Kidney epithelial cell (primary cell): ENCODE measurements around the gene ZNF770. TPM values are rescaled to one million over a fixed set of nuclear protein-coding genes. Genes with fewer than 3 reads are reported as not detected.
A peak's percentile ranks its signal among the peaks of the same experiment; 100 is the strongest.
"Not testable (repeated sequence)": the region's sequence is repeated elsewhere in the genome, so short reads cannot be mapped to it uniquely, and the experiment has no call there.

Experiments used
- DNase-seq: peaks from one replicate; pipeline ENCODE4 v3.0.0-alpha.2; 2010; ENCODE audit warnings: low read depth
- H3K27me3 ChIP-seq: 2 replicates; pipeline ENCODE4 v1.6.0; 2011; ENCODE audit warnings: low read length; ENCODE audit not compliant: control insufficient read depth, insufficient read depth
- H3K36me3 ChIP-seq: 2 replicates; pipeline ENCODE4 v1.5.1; 2011; ENCODE audit warnings: low read length; ENCODE audit not compliant: control insufficient read depth, insufficient read depth
- H3K4me3 ChIP-seq: 2 replicates; pipeline ENCODE4 v1.5.1; 2011; ENCODE audit warnings: low read depth, mild to moderate bottlenecking, control low read depth, low read length
- total RNA-seq: library from RNA; depleted of rRNA; stranded (reverse); fragments of >200 nt; gene quantifications from 2 replicates; pipeline ENCODE4 v1.2.3, GENCODE V29; 2015
- TF ChIP-seq, protein P1 (sequence below): IDR thresholded peaks from 2 replicates; pipeline ENCODE4 v1.5.1; 2011; ENCODE audit warnings: mild to moderate bottlenecking, moderate library complexity, low read length, control low read depth, inconsistent platforms; ENCODE audit not compliant: insufficient read depth, poor library complexity, severe bottlenecking

Gene ZNF770
- total RNA-seq, 1 donor from 2014 or later: 45.9 TPM

DNA sequence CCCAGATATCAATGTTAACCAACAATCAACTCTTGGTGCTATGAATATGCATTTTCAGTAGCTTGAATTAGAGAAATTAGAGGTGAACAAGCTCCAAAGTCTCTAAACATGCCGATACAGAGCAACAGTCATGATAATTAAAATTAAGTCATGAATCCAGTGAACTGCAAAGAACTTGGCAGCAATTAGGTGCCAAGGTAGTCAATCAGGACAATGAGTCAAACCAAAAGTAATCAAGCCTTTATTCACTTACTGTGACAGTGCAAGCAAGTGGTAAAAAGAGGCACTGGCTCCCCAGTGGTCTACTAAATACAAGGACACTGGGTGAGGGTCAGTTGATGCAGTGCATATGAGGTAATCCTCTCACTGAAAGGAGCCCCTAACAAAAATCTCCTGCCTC, 1.8 kb downstream of the ZNF770 start:
- no peak for DNase-seq
- Histone ChIP-seq H3K36me3 (peaks cover 1% of the 10 kb centered on the region), H3K4me3 (peak overlapping the region; percentile 83), H3K27me3 (no peaks in the 10 kb centered on the region)
- TF ChIP-seq, protein P1, sequence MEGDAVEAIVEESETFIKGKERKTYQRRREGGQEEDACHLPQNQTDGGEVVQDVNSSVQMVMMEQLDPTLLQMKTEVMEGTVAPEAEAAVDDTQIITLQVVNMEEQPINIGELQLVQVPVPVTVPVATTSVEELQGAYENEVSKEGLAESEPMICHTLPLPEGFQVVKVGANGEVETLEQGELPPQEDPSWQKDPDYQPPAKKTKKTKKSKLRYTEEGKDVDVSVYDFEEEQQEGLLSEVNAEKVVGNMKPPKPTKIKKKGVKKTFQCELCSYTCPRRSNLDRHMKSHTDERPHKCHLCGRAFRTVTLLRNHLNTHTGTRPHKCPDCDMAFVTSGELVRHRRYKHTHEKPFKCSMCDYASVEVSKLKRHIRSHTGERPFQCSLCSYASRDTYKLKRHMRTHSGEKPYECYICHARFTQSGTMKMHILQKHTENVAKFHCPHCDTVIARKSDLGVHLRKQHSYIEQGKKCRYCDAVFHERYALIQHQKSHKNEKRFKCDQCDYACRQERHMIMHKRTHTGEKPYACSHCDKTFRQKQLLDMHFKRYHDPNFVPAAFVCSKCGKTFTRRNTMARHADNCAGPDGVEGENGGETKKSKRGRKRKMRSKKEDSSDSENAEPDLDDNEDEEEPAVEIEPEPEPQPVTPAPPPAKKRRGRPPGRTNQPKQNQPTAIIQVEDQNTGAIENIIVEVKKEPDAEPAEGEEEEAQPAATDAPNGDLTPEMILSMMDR: no peak

DNA sequence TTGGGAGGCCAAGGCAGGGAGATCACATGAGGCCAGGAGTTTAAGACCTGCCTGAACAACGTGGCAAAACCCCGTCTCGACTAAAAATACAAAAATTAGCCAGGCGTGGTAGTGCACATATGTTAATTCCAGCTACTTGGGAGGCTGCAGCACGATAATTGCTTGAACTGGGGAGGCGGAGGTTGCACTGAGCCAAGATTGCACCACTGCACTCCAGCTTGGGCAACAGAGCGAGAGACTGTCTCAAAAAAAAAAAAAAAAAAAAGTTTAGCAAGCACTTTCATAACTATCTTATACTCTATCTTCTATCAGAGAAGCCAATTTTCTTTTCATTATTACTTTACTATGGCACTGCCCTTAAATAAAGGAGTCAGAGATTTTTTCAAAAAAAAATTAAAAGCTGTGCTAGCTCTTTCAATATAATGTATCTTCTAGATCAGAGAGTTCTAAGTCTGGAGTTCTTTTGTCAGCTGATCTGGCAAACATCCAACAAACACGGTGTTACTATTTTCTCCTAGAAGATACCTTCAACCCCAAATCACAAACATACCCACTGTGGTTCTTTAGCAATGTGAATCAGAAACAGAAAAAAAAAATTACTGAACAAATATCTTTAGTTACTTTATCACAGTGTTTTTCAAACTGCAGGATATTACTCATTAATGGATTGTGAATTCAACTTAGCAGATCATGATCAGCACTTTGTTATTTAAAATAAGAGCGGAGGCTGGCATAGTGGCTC, 3.0 kb downstream of the ZNF770 start:
- Histone ChIP-seq H3K27me3 (no peaks in the 10 kb centered on the region), H3K4me3 (no peak overlapping the region), H3K36me3 (peaks cover 2% of the 10 kb centered on the region)
- no peak for DNase-seq
- TF ChIP-seq, protein P1: no peak

GRCh38 chr15:34976743-34977142, 11.3 kb downstream of the ZNF770 start:
- H3K4me3 ChIP-seq: no peak overlapping the region
- peaks cover 2% of the 10 kb centered on the region for H3K36me3 ChIP-seq
- TF ChIP-seq, protein P1: no peak
- H3K27me3 ChIP-seq: no peaks in the 10 kb centered on the region
- DNase-seq: no peak

DNA sequence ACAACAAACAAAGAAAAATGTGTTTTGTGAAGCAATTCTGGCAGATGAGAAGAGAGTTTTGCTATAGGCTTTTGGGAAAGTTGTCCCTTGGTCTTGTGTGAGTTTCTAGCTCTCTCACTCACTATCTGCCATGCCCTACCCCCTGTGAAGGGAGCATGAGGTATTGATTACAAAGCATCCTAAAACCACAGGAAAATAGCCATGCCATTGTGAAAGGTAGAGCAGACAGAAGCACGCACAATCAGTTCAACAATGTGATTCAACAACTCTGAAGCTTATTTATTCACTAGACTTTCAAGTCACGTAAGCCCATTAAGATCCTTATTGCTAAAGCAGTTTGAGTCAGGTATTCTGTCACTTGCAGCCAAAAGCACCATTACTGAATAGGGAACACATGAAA, 12.0 kb downstream of the ZNF770 start:
- DNase-seq: no peak
- Histone ChIP-seq H3K4me3 (no peak overlapping the region), H3K27me3 (no peaks in the 10 kb centered on the region), H3K36me3 (no peaks in the 10 kb centered on the region)
- TF ChIP-seq, protein P1: no peak

- no peak overlapping the region for H3K4me3 ChIP-seq
- TF ChIP-seq, protein P1: no peak
- DNase-seq: no peak
- H3K36me3 ChIP-seq: no peaks in the 10 kb centered on the region
- H3K27me3 ChIP-seq: no peaks in the 10 kb centered on the region
These were observed 14.6 kb downstream of the ZNF770 start for GRCh38 chr15:34973512-34973911.

DNA sequence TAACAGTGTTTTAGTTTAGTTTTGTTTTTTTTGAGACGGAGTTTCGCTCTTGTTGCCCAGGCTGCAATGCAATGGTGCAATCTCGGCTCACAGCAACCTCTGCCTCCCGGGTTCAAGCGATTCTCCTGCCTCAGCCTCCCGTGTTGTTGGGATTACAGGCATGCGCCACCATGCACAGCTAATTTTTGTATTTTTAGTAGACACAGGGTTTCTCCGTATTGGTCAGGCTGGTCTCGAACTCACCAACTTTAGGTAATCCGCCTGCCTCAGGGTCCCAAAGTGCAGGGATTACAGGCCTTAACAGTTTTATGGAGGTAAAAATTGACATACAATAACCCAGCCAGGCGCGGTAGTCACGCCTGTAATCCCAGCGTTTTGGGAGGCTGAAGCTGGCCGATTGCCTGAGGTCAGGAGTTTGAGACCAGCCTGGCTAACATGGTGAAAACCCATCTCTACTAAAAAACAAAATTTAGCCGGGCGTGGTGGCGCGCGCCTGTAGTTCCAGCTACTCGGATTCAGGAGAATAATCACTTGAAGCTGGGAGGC, 17.9 kb downstream of the ZNF770 start:
- H3K36me3 ChIP-seq, DNase-seq, H3K27me3 ChIP-seq: not testable (repeated sequence)
- peak overlapping the region; percentile 97 for H3K4me3 ChIP-seq
